Measurements from ENCODE around the gene PCDH15. TPM values are rescaled to one million over a fixed set of nuclear protein-coding genes. Genes with fewer than 3 reads are reported as not detected.

The PCDH15 gene
- total and polyA plus RNA-seq, 7 experiments from 2014 or later: not detected

- no peaks in the 10 kb centered on the region for H3K27me3 Mint-ChIP-seq
- no peak for DNase-seq
Observed at GRCh38 chr10:54066646-54067045, 734.4 kb downstream of the PCDH15 start.

GRCh38 chr10:54065106-54065505 is 735.9 kb downstream of the PCDH15 start:
- H3K4me3 Mint-ChIP-seq: no peak overlapping the region
- H3K4me1 Mint-ChIP-seq: no peaks in the 10 kb centered on the region
- POLR2A ChIA-PET: no interaction called here
- Histone ChIP-seq H3K27ac (ENCODE audit: low read depth, low read length) (no peak overlapping the region), H3K27me3 (ENCODE audit: control insufficient read depth in 2 of 2, insufficient read depth in 2 of 2, low read length in 2 of 2) (no peaks in the 10 kb centered on the region), H3K9me3 (ENCODE audit: control insufficient read depth in 2 of 3, low read length in 3 of 3) (no peaks in the 10 kb centered on the region), H3K4me3 (ENCODE audit: low read length) (no peak overlapping the region), H3K4me1 (ENCODE audit: control insufficient read depth in 2 of 2, insufficient read depth in 2 of 2, low read length in 2 of 2) (no peaks in the 10 kb centered on the region), H3K36me3 (ENCODE audit: control insufficient read depth in 2 of 3, insufficient read depth in 3 of 3, low read length in 3 of 3) (no peaks in the 10 kb centered on the region)
- peaks cover 0 to 11% (median 0%) of the 10 kb centered on the region in 11 donors for H3K9me3 Mint-ChIP-seq
- no peaks in the 10 kb centered on the region for H3K36me3 Mint-ChIP-seq
- ATAC-seq: no peak
- intact Hi-C loops (cut with micrococcal nuclease): no loop called here
- H3K27me3 Mint-ChIP-seq: no peaks in the 10 kb centered on the region
- H3K27ac Mint-ChIP-seq: no peak overlapping the region
- no peak for DNase-seq
- CTCF ChIA-PET: no interaction called here

More at GRCh38 chr10:54066646-54067045, 734.4 kb downstream of the PCDH15 start:
- no peaks in the 10 kb centered on the region for H3K36me3 ChIP-seq (ENCODE audit: control insufficient read depth in 2 of 3, insufficient read depth in 3 of 3, low read length in 3 of 3)
- H3K36me3 Mint-ChIP-seq: no peaks in the 10 kb centered on the region
- peaks cover 0 to 11% (median 0%) of the 10 kb centered on the region in 11 donors for H3K9me3 Mint-ChIP-seq
- no peak overlapping the region for H3K4me3 Mint-ChIP-seq
- no peak overlapping the region for H3K27ac ChIP-seq (ENCODE audit: low read depth, low read length)
- H3K27ac Mint-ChIP-seq: no peak overlapping the region
- POLR2A ChIA-PET: no interaction called here
- no peaks in the 10 kb centered on the region for H3K27me3 ChIP-seq (ENCODE audit: control insufficient read depth in 2 of 2, insufficient read depth in 2 of 2, low read length in 2 of 2)
- no peak overlapping the region for H3K4me3 ChIP-seq (ENCODE audit: low read length)
- ATAC-seq: no peak
- CTCF ChIA-PET: no interaction called here
- no peaks in the 10 kb centered on the region for H3K9me3 ChIP-seq (ENCODE audit: control insufficient read depth in 2 of 3, low read length in 3 of 3)
- no peaks in the 10 kb centered on the region for H3K4me1 Mint-ChIP-seq
- H3K4me1 ChIP-seq (ENCODE audit: control insufficient read depth in 2 of 2, insufficient read depth in 2 of 2, low read length in 2 of 2): no peaks in the 10 kb centered on the region
- intact Hi-C loops (cut with micrococcal nuclease): no loop called here

- POLR2A ChIA-PET: no interaction called here
- Mint-ChIP-seq H3K4me1 (no peaks in the 10 kb centered on the region), H3K27me3 (no peaks in the 10 kb centered on the region), H3K9me3 (peaks cover 0 to 15% (median 0%) of the 10 kb centered on the region in 11 donors), H3K4me3 (no peak overlapping the region), H3K27ac (no peak overlapping the region), H3K36me3 (no peaks in the 10 kb centered on the region)
- CTCF ChIA-PET: no interaction called here
- H3K27me3 ChIP-seq (ENCODE audit: control insufficient read depth in 2 of 2, insufficient read depth in 2 of 2, low read length in 2 of 2): no peaks in the 10 kb centered on the region
- no peaks in the 10 kb centered on the region for H3K36me3 ChIP-seq (ENCODE audit: control insufficient read depth in 2 of 3, insufficient read depth in 3 of 3, low read length in 3 of 3)
- no peaks in the 10 kb centered on the region for H3K4me1 ChIP-seq (ENCODE audit: control insufficient read depth in 2 of 2, insufficient read depth in 2 of 2, low read length in 2 of 2)
- H3K4me3 ChIP-seq (ENCODE audit: low read length): no peak overlapping the region
- intact Hi-C loops (cut with micrococcal nuclease): no loop called here
- no peak overlapping the region for H3K27ac ChIP-seq (ENCODE audit: low read depth, low read length)
- no peak for DNase-seq
- ATAC-seq: no peak
- H3K9me3 ChIP-seq (ENCODE audit: control insufficient read depth in 2 of 3, low read length in 3 of 3): no peaks in the 10 kb centered on the region
Observed at GRCh38 chr10:54064215-54064614, 736.8 kb downstream of the PCDH15 start.

- Mint-ChIP-seq H3K27ac (no peak overlapping the region), H3K36me3 (no peaks in the 10 kb centered on the region), H3K27me3 (no peaks in the 10 kb centered on the region), H3K9me3 (peaks cover 0 to 20% (median 4%) of the 10 kb centered on the region in 11 donors), H3K4me3 (no peak overlapping the region), H3K4me1 (no peaks in the 10 kb centered on the region)
- POLR2A ChIA-PET: no interaction called here
- CTCF ChIA-PET: no interaction called here
- DNase-seq: no peak
- Histone ChIP-seq H3K27me3 (ENCODE audit: control insufficient read depth in 2 of 2, insufficient read depth in 2 of 2, low read length in 2 of 2) (no peaks in the 10 kb centered on the region), H3K27ac (ENCODE audit: low read depth, low read length) (no peak overlapping the region), H3K4me3 (ENCODE audit: low read length) (no peak overlapping the region), H3K4me1 (ENCODE audit: control insufficient read depth in 2 of 2, insufficient read depth in 2 of 2, low read length in 2 of 2) (no peaks in the 10 kb centered on the region), H3K36me3 (ENCODE audit: control insufficient read depth in 2 of 3, insufficient read depth in 3 of 3, low read length in 3 of 3) (no peaks in the 10 kb centered on the region), H3K9me3 (ENCODE audit: control insufficient read depth in 2 of 3, low read length in 3 of 3) (no peaks in the 10 kb centered on the region)
- no peak for ATAC-seq
- intact Hi-C loops (cut with micrococcal nuclease): no loop called here
Observed at GRCh38 chr10:54063514-54063913, 737.5 kb downstream of the PCDH15 start.

- Mint-ChIP-seq H3K36me3 (peaks cover 0 to 3% (median 0%) of the 10 kb centered on the region in 5 donors), H3K27ac (no peak overlapping the region), H3K4me1 (no peaks in the 10 kb centered on the region), H3K4me3 (no peak overlapping the region), H3K27me3 (no peaks in the 10 kb centered on the region), H3K9me3 (peaks cover 7 to 28% (median 11%) of the 10 kb centered on the region in 11 donors)
- Histone ChIP-seq H3K9me3 (ENCODE audit: control insufficient read depth in 2 of 3, low read length in 3 of 3) (no peaks in the 10 kb centered on the region), H3K4me1 (ENCODE audit: control insufficient read depth in 2 of 2, insufficient read depth in 2 of 2, low read length in 2 of 2) (no peaks in the 10 kb centered on the region), H3K27ac (ENCODE audit: low read depth, low read length) (no peak overlapping the region), H3K36me3 (ENCODE audit: control insufficient read depth in 2 of 3, insufficient read depth in 3 of 3, low read length in 3 of 3) (no peaks in the 10 kb centered on the region), H3K4me3 (ENCODE audit: low read length) (no peak overlapping the region), H3K27me3 (ENCODE audit: control insufficient read depth in 2 of 2, insufficient read depth in 2 of 2, low read length in 2 of 2) (no peaks in the 10 kb centered on the region)
- ATAC-seq: no peak
- intact Hi-C loops (cut with micrococcal nuclease): no loop called here
- CTCF ChIA-PET: no interaction called here
- no peak for DNase-seq
- POLR2A ChIA-PET: no interaction called here
Observed at GRCh38 chr10:54060572-54060971, 740.5 kb downstream of the PCDH15 start.

- no peak overlapping the region for H3K4me3 ChIP-seq (ENCODE audit: low read length)
- ChIA-PET CTCF (no interaction called here), POLR2A (no interaction called here)
- H3K27me3 ChIP-seq (ENCODE audit: control insufficient read depth in 2 of 2, insufficient read depth in 2 of 2, low read length in 2 of 2): no peaks in the 10 kb centered on the region
- H3K4me3 Mint-ChIP-seq: no peak overlapping the region
- intact Hi-C loops (cut with micrococcal nuclease): no loop called here
- H3K27ac ChIP-seq (ENCODE audit: low read depth, low read length): no peak overlapping the region
- ATAC-seq (no peak), DNase-seq (no peak)
- no peaks in the 10 kb centered on the region for H3K4me1 Mint-ChIP-seq
- H3K27ac Mint-ChIP-seq: no peak overlapping the region
- peaks cover 7 to 26% (median 16%) of the 10 kb centered on the region in 11 donors for H3K9me3 Mint-ChIP-seq
- H3K36me3 Mint-ChIP-seq: peaks cover 0 to 11% (median 0%) of the 10 kb centered on the region in 5 donors
- H3K27me3 Mint-ChIP-seq: no peaks in the 10 kb centered on the region
- no peaks in the 10 kb centered on the region for H3K36me3 ChIP-seq (ENCODE audit: control insufficient read depth in 2 of 3, insufficient read depth in 3 of 3, low read length in 3 of 3)
- no peaks in the 10 kb centered on the region for H3K4me1 ChIP-seq (ENCODE audit: control insufficient read depth in 2 of 2, insufficient read depth in 2 of 2, low read length in 2 of 2)
- H3K9me3 ChIP-seq (ENCODE audit: control insufficient read depth in 2 of 3, low read length in 3 of 3): no peaks in the 10 kb centered on the region
Observed at GRCh38 chr10:54057357-54057756, 743.7 kb downstream of the PCDH15 start.

GRCh38 chr10:54026340-54026739 is 774.7 kb downstream of the PCDH15 start:
- POLR2A ChIA-PET: no interaction called here
- no peaks in the 10 kb centered on the region for H3K9me3 ChIP-seq (ENCODE audit: control insufficient read depth in 2 of 3, low read length in 3 of 3)
- no peak for DNase-seq

More at GRCh38 chr10:54026340-54026739, 774.7 kb downstream of the PCDH15 start:
- no peaks in the 10 kb centered on the region for H3K36me3 ChIP-seq (ENCODE audit: control insufficient read depth in 2 of 3, insufficient read depth in 3 of 3, low read length in 3 of 3)
- no peaks in the 10 kb centered on the region for H3K4me1 ChIP-seq (ENCODE audit: control insufficient read depth in 2 of 2, insufficient read depth in 2 of 2, low read length in 2 of 2)
- ATAC-seq: no peak
- no peak overlapping the region for H3K27ac ChIP-seq (ENCODE audit: low read depth, low read length)
- H3K27me3 ChIP-seq (ENCODE audit: control insufficient read depth in 2 of 2, insufficient read depth in 2 of 2, low read length in 2 of 2): no peaks in the 10 kb centered on the region
- CTCF ChIA-PET: no interaction called here
- no peak overlapping the region for H3K4me3 ChIP-seq (ENCODE audit: low read length)
- Mint-ChIP-seq H3K27ac (no peak overlapping the region), H3K4me3 (no peak overlapping the region), H3K27me3 (no peaks in the 10 kb centered on the region), H3K36me3 (no peaks in the 10 kb centered on the region), H3K4me1 (no peaks in the 10 kb centered on the region), H3K9me3 (peaks cover 0 to 5% (median 2%) of the 10 kb centered on the region in 11 donors)
- intact Hi-C loops (cut with micrococcal nuclease): no loop called here
